ENCODE data around the gene GPR146.

The GPR146 gene

GRCh38 chr7:1045069-1046063 lies 1.0 kb downstream of the GPR146 start:
- DNase-seq: no peak

GRCh38 chr7:1046722-1047679 lies 2.7 kb downstream of the GPR146 start:
- DNase-seq: no peak

- DNase-seq: no peak
These were observed 4.8 kb downstream of the GPR146 start for GRCh38 chr7:1049006-1049741.

- no peak for DNase-seq
These were observed 5.5 kb downstream of the GPR146 start for GRCh38 chr7:1049801-1050200.

- DNase-seq: no peak
These were observed 6.0 kb downstream of the GPR146 start for GRCh38 chr7:1050254-1050906.

- DNase-seq: no peak
These were observed 6.8 kb downstream of the GPR146 start for GRCh38 chr7:1050956-1051690.

- DNase-seq: no peak
These were observed 7.9 kb downstream of the GPR146 start for GRCh38 chr7:1052031-1052818.

- no peak for DNase-seq
These were observed 8.7 kb downstream of the GPR146 start for GRCh38 chr7:1053002-1053411.

GRCh38 chr7:1053816-1054370 lies 9.5 kb downstream of the GPR146 start:
- DNase-seq: no peak

GRCh38 chr7:1054438-1054837 lies 10.1 kb downstream of the GPR146 start:
- DNase-seq: no peak

GRCh38 chr7:1054861-1055450 lies 10.6 kb downstream of the GPR146 start:
- peak; percentile 19 for DNase-seq

GRCh38 chr7:1055491-1055955 lies 11.2 kb downstream of the GPR146 start:
- no peak for DNase-seq

- DNase-seq: no peak
These were observed 11.8 kb downstream of the GPR146 start for GRCh38 chr7:1055956-1056784.

GRCh38 chr7:1056785-1057410 lies 12.6 kb downstream of the GPR146 start:
- no peak for DNase-seq

- DNase-seq: no peak
These were observed 13.3 kb downstream of the GPR146 start for GRCh38 chr7:1057416-1058291.

GRCh38 chr7:1058311-1058710 lies 14.0 kb downstream of the GPR146 start:
- DNase-seq: no peak

- DNase-seq: peak; percentile 18
These were observed 14.5 kb downstream of the GPR146 start for GRCh38 chr7:1058821-1059199.
